Stimulated activated naive CD4-positive, alpha-beta T cell (primary cell): ENCODE results near the gene RAPGEF6.

ENCODE experiments used
- DNase-seq, 6 experiments: peaks; one replicate each; lab custom pipeline; 2025; lab: John Stamatoyannopoulos, UW

The RAPGEF6 gene

GRCh38 chr5:131541762-131542161, 93.3 kb downstream of the RAPGEF6 start:
- no peak for DNase-seq

GRCh38 chr5:131541071-131541470, 94.0 kb downstream of the RAPGEF6 start:
- DNase-seq: no peak

- DNase-seq: no peak
These were observed 95.8 kb downstream of the RAPGEF6 start for GRCh38 chr5:131539251-131539650.

- peak in 1 of 6 experiments; percentile 49 for DNase-seq
These were observed 96.8 kb downstream of the RAPGEF6 start for GRCh38 chr5:131538177-131538593.

GRCh38 chr5:131536850-131537448, 98.1 kb downstream of the RAPGEF6 start:
- no peak for DNase-seq

GRCh38 chr5:131536211-131536826, 98.7 kb downstream of the RAPGEF6 start:
- DNase-seq: peak in 3 of 6 experiments; percentile 18 to 54 (median 47)

GRCh38 chr5:131534974-131535373, 100.1 kb downstream of the RAPGEF6 start:
- DNase-seq: no peak

- DNase-seq: no peak
These were observed 101.2 kb downstream of the RAPGEF6 start for GRCh38 chr5:131533836-131534235.

GRCh38 chr5:131532031-131532640, 102.9 kb downstream of the RAPGEF6 start:
- DNase-seq: peak in 3 of 6 experiments; percentile 26 to 40 (median 34)

- DNase-seq: peak in 2 of 6 experiments; percentile 15 to 47
These were observed 104.2 kb downstream of the RAPGEF6 start for GRCh38 chr5:131530706-131531331.

- no peak for DNase-seq
These were observed 106.3 kb downstream of the RAPGEF6 start for GRCh38 chr5:131528682-131529081.

GRCh38 chr5:131525805-131526204, 109.2 kb downstream of the RAPGEF6 start:
- no peak for DNase-seq

GRCh38 chr5:131524431-131524830, 110.6 kb downstream of the RAPGEF6 start:
- DNase-seq: no peak

- no peak for DNase-seq
These were observed 111.4 kb downstream of the RAPGEF6 start for GRCh38 chr5:131523500-131524185.

GRCh38 chr5:131521252-131521651, 113.8 kb downstream of the RAPGEF6 start:
- no peak for DNase-seq

- no peak for DNase-seq
These were observed 119.7 kb downstream of the RAPGEF6 start for GRCh38 chr5:131515348-131515747.

- DNase-seq: peak in 2 of 6 experiments; percentile 29 to 34
These were observed 120.4 kb downstream of the RAPGEF6 start for GRCh38 chr5:131514316-131515283.

- no peak for DNase-seq
These were observed 121.2 kb downstream of the RAPGEF6 start for GRCh38 chr5:131513780-131514179.

GRCh38 chr5:131511934-131512333, 123.1 kb downstream of the RAPGEF6 start:
- DNase-seq: no peak

GRCh38 chr5:131509801-131510200, 125.2 kb downstream of the RAPGEF6 start:
- DNase-seq: no peak
